SK-N-SH (cell line): Measurements from ENCODE around the gene ATOH1.

Source experiments
- CHD2 ChIP-seq: fragments of 150-350 bp; IDR thresholded peaks from 2 replicates; pipeline ENCODE4 v1.6.1; 2018; ENCODE audit warnings: low read length; ENCODE audit not compliant: partially characterized antibody
- NRF1 ChIP-seq: IDR thresholded peaks from 2 replicates; pipeline ENCODE4 v1.6.1; 2012; ENCODE audit warnings: low read depth, mild to moderate bottlenecking, low read length
- POLR2AphosphoS5 ChIP-seq: IDR thresholded peaks from 2 replicates; pipeline ENCODE4 v1.6.1; 2012; ENCODE audit warnings: low read depth, low read length
- REST ChIP-seq: IDR thresholded peaks from 2 replicates; pipeline ENCODE4 v1.6.1; 2012; ENCODE audit warnings: mild to moderate bottlenecking, low read depth, low read length, moderate library complexity
- TAF1 ChIP-seq: IDR thresholded peaks from 2 replicates; pipeline ENCODE4 v1.6.1; 2012; ENCODE audit warnings: low read depth, mild to moderate bottlenecking, low read length, moderate library complexity, borderline replicate concordance
- TEAD4 ChIP-seq: IDR thresholded peaks from 2 replicates; pipeline ENCODE4 v1.4.0; 2012; ENCODE audit warnings: mild to moderate bottlenecking, borderline replicate concordance; ENCODE audit not compliant: insufficient read depth
- TF ChIP-seq, protein P1 (sequence below): fragments of 200-600 bp; sonication (generic); IDR thresholded peaks from 2 replicates; pipeline ENCODE4 v1.6.1; 2017; ENCODE audit warnings: antibody characterized with exemption, mild to moderate bottlenecking, moderate library complexity
- TF ChIP-seq, protein P2 (sequence below): fragments of 150-350 bp; IDR thresholded peaks from 2 replicates; pipeline ENCODE4 v1.6.1; 2017; ENCODE audit warnings: antibody characterized with exemption, low read length, low read depth, borderline replicate concordance

DNA sequence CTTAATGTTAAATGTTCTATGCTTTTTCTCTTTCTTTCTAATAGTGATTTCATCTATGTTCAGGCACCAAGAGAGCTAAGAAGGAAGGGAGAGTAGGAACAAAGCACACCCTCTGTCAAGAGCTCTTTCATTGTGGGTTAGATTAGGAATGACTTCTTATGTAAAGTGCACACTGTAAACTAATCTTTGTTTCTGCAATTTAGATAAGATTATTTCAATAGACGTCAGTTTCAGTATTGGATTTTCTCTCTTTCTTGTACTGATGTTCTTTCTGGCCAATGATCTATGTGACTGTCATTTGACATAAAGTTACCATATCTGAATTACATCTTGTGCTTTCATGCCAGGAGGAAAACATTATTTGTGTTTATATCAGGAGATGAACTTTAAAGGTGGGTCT is 48.2 kb downstream of the ATOH1 start:
- no peak for TF ChIP-seq CHD2
- TF ChIP-seq POLR2AphosphoS5, result no peak
- no peak for TF ChIP-seq TAF1
- TF ChIP-seq, protein P1, sequence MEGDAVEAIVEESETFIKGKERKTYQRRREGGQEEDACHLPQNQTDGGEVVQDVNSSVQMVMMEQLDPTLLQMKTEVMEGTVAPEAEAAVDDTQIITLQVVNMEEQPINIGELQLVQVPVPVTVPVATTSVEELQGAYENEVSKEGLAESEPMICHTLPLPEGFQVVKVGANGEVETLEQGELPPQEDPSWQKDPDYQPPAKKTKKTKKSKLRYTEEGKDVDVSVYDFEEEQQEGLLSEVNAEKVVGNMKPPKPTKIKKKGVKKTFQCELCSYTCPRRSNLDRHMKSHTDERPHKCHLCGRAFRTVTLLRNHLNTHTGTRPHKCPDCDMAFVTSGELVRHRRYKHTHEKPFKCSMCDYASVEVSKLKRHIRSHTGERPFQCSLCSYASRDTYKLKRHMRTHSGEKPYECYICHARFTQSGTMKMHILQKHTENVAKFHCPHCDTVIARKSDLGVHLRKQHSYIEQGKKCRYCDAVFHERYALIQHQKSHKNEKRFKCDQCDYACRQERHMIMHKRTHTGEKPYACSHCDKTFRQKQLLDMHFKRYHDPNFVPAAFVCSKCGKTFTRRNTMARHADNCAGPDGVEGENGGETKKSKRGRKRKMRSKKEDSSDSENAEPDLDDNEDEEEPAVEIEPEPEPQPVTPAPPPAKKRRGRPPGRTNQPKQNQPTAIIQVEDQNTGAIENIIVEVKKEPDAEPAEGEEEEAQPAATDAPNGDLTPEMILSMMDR, result no peak
- no peak for TF ChIP-seq REST
- no peak for TF ChIP-seq TEAD4
- TF ChIP-seq, protein P2, sequence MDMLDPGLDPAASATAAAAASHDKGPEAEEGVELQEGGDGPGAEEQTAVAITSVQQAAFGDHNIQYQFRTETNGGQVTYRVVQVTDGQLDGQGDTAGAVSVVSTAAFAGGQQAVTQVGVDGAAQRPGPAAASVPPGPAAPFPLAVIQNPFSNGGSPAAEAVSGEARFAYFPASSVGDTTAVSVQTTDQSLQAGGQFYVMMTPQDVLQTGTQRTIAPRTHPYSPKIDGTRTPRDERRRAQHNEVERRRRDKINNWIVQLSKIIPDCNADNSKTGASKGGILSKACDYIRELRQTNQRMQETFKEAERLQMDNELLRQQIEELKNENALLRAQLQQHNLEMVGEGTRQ, result no peak
- TF ChIP-seq NRF1, result no peak
